Muscle layer of colon (tissue), 2 donors: ENCODE results near the gene GOLM1.
"Not testable (repeated sequence)": the region's sequence is repeated elsewhere in the genome, so short reads cannot be mapped to it uniquely, and the experiment has no call there.

Experiments used
- H3K27ac ChIP-seq: one replicate; pipeline ENCODE4 v1.7.0; 2013; ENCODE audit warnings: low read depth, mild to moderate bottlenecking, low read length, moderate library complexity
- H3K27me3 ChIP-seq, 2 donors: one replicate each; pipeline ENCODE4 v1.7.0; 2013; ENCODE audit warnings: low read length in 2 of 2, mild to moderate bottlenecking in 2 of 2; ENCODE audit not compliant: insufficient read depth in 2 of 2, control insufficient read depth in 1 of 2
- H3K36me3 ChIP-seq: one replicate; pipeline ENCODE4 v1.7.0; 2013; ENCODE audit warnings: mild to moderate bottlenecking, low read length; ENCODE audit not compliant: insufficient read depth
- H3K4me1 ChIP-seq: one replicate; pipeline ENCODE4 v1.7.0; 2013; ENCODE audit warnings: mild to moderate bottlenecking, low read length; ENCODE audit not compliant: insufficient read depth
- H3K4me3 ChIP-seq, 2 donors: one replicate each; pipeline ENCODE4 v1.7.0; 2013; ENCODE audit warnings: low read length in 2 of 2, low read depth in 1 of 2, mild to moderate bottlenecking in 1 of 2, moderate library complexity in 1 of 2
- H3K9ac ChIP-seq: one replicate; pipeline ENCODE4 v1.7.0; 2013; ENCODE audit warnings: low read length
- H3K9me3 ChIP-seq: one replicate; pipeline ENCODE4 v1.7.0; 2013; ENCODE audit warnings: mild to moderate bottlenecking, low read length
- donor health status: abdominal sarcoma.
- donor health status: Adenocarcinoma of cecum.

The GOLM1 gene

DNA sequence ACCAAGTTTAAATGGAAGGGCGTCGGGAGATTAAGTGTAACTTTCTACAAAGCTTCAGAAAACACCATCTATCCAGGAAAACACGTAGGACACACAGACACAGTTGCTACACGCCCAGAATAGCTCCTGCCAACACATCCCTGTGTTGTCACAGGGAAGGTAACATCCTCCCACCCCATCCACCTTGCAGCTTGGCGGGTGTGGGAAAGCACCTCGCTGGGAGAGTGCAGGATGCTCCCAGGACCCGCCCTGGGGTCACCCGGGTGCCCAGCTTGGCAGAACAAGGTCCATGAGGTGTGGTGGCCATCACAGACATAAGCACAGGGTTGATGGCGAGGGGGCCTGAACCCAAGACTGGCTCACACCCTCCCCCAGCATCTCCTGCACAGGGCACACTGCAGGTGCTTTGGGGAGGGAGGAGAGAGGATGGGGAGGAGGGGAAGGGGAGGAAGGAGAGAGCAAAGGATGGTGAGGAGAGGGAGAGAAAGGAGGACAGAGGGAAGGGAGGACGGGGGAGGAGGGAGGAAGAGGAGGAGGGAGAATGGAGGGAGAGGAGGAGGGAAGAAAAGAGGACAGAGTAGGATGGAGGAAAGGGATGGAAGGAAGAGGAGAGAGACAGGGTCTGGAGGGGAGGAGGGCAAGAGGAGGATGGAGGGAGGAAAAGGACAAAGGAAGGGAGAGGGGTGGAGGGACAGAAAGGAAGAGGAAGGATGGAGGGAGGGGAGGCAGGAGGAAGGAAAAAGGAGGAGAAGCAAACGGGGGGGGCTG, 37.2 kb downstream of the GOLM1 start:
- Histone ChIP-seq H3K27me3 (no peaks in the 10 kb centered on the region), H3K9me3 (no peaks in the 10 kb centered on the region), H3K9ac (no peak overlapping the region), H3K27ac (no peak overlapping the region), H3K4me1 (no peaks in the 10 kb centered on the region), H3K36me3 (no peaks in the 10 kb centered on the region), H3K4me3 (no peak overlapping the region)

DNA sequence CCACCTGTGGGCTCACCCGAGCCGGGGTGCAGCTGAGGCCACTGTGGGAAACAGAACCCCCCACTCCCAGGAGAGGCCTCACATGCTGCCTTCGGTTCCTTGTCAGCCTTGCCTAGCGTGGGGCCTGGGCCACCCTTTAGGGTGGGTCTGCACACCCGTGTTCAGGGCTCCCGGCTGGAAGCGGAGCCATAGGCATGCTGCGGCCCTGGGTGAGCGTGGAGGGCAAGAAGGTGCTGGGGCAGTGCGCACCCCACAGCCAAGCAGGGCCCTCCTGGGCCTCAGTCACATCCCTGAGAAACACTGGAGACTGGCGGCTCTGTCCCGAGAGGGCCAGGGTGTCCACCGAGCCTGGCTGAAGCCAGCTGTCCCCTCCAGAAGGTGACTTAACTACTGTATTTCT, 41.9 kb downstream of the GOLM1 start:
- no peak overlapping the region for H3K27ac ChIP-seq
- H3K27me3 ChIP-seq: no peaks in the 10 kb centered on the region
- no peaks in the 10 kb centered on the region for H3K9me3 ChIP-seq
- no peaks in the 10 kb centered on the region for H3K36me3 ChIP-seq
- no peak overlapping the region for H3K9ac ChIP-seq
- H3K4me3 ChIP-seq: no peak overlapping the region
- H3K4me1 ChIP-seq: no peaks in the 10 kb centered on the region

DNA sequence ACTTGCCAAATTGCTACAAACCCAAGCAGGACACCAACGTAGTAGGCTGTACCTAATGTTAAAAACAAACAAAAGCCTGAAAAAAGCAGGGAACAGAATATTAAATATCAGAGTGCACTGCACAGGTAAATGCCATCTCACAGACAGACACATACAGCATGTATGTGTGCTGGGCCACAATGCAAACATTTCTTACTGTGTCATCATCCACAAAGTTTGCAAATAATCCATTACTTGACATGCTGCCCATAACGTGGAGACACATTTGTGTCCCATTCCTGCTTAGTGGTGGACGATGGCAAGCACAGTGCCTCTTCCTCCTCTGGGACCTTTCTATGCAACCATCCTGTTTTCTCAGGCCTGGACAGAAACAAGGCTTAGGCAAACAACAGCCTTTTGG, 44.7 kb downstream of the GOLM1 start:
- H3K36me3 ChIP-seq: no peaks in the 10 kb centered on the region
- H3K4me1 ChIP-seq: no peaks in the 10 kb centered on the region
- H3K9me3 ChIP-seq: no peaks in the 10 kb centered on the region
- no peak overlapping the region for H3K9ac ChIP-seq
- H3K4me3 ChIP-seq: no peak overlapping the region
- H3K27me3 ChIP-seq: no peaks in the 10 kb centered on the region
- no peak overlapping the region for H3K27ac ChIP-seq

DNA sequence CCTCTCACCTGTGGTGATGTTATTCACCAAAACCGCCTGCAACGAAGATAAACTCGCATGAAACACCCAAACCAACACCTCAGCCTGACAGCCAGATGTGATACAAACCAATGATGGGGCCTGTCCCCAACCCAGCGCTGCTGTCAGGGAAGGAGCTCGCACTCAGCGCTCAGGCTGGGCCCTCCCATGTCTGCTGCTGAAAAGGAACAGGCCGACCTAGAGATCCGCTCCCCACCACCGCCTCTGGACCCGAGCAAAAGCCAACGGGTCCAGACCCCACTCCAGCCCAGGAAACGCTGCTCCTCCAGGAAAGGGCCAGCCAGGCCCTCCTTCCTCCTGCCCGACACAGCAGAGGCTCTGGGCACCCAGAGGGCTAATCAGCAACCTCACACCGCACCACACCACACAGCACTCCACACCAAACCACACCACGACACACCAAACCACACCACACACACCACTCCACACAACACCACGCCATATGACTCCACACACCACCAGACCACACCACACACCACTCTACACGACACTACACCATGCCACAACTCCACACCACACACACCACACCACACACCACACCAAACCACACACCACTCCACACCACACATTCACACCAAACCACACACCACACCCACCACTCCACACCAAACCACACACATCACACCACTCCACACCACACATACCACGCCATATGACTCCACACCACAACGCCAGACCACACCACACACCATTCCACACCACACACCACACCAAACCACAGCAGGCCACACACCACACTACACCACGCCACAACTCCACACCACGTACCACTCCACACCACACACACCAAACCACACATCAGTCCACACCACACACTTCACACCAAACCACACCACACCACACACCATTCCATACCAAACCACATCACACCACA, 46.5 kb downstream of the GOLM1 start:
- Histone ChIP-seq H3K9ac (no peak overlapping the region), H3K27ac (no peak overlapping the region), H3K4me3 (no peak overlapping the region), H3K27me3 (no peaks in the 10 kb centered on the region), H3K36me3 (no peaks in the 10 kb centered on the region), H3K9me3 (no peaks in the 10 kb centered on the region), H3K4me1 (no peaks in the 10 kb centered on the region)

DNA sequence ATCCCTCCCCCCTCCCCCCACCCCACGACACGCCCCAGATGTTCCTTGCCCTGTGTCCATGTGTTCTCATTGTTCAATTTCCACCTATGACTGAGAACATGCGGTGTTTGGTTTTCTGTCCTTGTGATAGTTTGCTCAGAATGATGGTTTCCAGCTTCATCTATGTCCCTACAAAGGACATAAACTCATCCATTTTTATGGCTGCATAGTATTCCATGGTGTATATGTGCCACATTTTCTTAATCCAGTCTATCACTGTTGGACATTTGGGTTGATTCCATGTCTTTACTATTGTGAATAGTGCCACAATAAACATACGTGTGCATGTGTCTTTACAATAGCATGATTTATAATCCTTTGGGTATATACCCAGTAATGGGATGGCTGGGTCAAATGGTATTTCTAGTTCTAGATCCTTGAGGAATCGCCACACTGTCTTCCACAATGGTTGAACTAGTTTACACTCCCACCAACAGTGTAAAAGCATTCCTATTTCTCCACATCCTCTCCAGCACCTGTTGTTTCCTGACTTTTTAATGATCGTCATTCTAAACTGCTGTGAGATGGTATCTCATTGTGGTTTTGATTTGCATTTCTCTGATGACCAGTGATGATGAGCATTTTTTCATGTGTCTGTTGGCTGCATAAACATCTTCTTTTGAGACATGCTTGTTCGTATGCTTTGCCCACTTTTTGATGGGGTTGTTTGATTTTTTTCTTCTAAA, 51.2 kb downstream of the GOLM1 start:
- not testable (repeated sequence) for H3K9ac ChIP-seq, H3K27me3 ChIP-seq, H3K27ac ChIP-seq, H3K9me3 ChIP-seq, H3K36me3 ChIP-seq, H3K4me3 ChIP-seq, H3K4me1 ChIP-seq

DNA sequence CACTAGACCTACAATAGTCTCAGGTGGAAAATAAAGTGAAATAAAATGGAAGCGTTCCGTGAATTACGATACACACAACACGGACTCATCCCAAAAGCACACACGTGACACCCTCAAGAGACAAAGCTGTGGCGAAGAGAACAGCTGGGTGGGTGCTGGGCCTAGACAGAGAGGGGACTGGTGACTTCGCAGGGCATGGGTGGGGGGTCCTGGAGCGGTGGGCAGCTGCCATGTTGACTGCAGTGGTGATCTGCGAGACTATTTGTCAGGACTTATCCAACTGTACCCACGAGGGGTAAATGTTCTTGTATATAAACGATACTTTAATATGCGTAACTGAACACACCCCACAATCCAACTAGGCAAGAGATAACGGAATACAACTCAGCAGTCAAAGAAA, 52.0 kb downstream of the GOLM1 start:
- Histone ChIP-seq H3K36me3 (no peaks in the 10 kb centered on the region), H3K4me1 (no peaks in the 10 kb centered on the region), H3K4me3 (no peak overlapping the region), H3K9ac (no peak overlapping the region), H3K9me3 (no peaks in the 10 kb centered on the region), H3K27ac (no peak overlapping the region), H3K27me3 (no peaks in the 10 kb centered on the region)

DNA sequence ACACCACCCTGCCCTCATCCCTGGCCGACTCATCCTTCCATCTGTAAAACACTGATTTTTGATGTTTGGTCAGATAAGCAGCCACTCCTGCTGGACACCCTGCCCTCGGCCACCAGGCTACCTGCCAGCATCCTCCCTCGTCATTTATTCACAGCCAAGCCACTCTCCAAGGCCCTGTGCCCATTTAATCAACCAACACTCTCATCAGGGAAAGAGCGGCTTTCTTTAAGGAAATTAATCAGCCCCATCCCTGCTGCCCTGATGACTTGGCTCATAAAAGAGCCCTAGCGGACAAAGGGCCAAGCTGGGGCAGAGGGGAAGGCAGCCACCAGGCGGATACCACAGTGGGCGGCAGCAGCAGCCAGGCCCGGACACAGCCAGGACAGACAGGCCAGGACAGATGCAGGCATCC, 52.4 kb downstream of the GOLM1 start:
- H3K27me3 ChIP-seq: no peaks in the 10 kb centered on the region
- no peak overlapping the region for H3K9ac ChIP-seq
- no peaks in the 10 kb centered on the region for H3K9me3 ChIP-seq
- H3K4me3 ChIP-seq: no peak overlapping the region
- no peaks in the 10 kb centered on the region for H3K36me3 ChIP-seq
- H3K27ac ChIP-seq: no peak overlapping the region
- H3K4me1 ChIP-seq: no peaks in the 10 kb centered on the region

DNA sequence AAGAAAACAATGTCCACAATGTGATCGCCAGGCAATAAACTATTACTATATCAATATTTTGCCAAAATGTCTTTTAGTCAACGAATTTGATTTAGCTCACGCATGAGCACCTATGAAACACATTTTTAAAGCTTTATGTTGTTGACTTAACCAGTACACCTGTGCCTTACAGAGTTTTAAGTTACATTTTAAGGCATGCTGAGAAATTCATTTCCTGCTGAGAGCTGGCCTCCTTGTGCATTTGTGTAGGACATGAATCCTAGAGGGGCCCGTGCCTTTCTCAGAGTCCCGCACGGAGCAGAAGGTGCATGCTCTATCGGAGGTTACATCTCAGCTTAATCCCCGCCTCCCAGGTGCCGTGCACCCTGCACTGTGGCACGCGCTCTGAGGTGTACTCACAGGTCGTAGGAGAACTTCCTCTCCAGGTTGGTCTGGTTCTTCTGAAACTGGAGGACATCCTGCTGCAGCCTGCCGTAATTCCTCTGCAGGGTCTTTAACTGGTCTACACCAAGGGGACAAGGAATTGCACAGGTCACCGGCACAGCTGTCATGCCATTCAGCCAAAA, 53.2 kb downstream of the GOLM1 start:
- Histone ChIP-seq H3K9me3 (no peaks in the 10 kb centered on the region), H3K4me3 (no peak overlapping the region), H3K9ac (no peak overlapping the region), H3K36me3 (no peaks in the 10 kb centered on the region), H3K4me1 (peaks cover 6% of the 10 kb centered on the region), H3K27me3 (no peaks in the 10 kb centered on the region), H3K27ac (no peak overlapping the region)

DNA sequence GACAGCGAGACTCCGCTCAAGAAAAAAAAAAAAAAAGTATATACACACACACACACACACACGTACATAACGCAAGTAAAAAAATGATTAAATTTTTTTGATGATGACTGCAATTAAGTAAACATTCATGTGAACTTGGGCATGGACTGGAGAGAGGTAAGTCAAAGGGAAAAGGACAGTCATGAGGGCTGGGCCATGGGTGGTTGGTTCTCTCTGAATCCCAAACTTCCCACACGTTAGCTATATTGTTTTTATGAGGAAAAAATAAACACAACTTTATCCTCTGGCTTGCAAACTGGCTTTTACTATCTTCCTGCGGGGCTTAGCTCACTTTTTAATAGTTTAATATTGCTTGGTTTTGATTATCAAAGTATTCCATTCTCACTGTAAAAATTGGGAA, 53.7 kb downstream of the GOLM1 start:
- H3K4me1 ChIP-seq: peaks cover 10% of the 10 kb centered on the region
- no peak overlapping the region for H3K27ac ChIP-seq
- no peaks in the 10 kb centered on the region for H3K9me3 ChIP-seq
- no peaks in the 10 kb centered on the region for H3K27me3 ChIP-seq
- no peak overlapping the region for H3K9ac ChIP-seq
- no peaks in the 10 kb centered on the region for H3K36me3 ChIP-seq
- H3K4me3 ChIP-seq: no peak overlapping the region

DNA sequence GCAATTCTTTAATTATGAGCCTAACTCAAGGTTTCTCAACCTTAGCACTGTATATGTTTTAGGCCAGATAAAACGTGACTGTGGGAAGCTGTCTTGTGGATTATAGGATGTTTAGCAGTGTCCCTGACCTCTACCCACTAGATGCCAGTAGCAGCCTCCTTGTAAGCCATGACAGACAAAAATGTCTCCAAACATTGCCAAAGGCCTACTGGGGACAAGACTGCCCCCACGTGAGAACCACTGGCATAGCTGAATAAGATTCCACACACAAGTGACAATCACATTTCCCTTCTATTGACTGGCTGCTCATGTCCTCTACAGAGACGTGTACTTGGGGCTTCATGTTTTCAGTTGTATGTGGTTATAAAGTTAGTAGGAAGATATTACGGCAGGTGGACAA, 55.4 kb downstream of the GOLM1 start:
- Histone ChIP-seq H3K27ac (no peak overlapping the region), H3K4me1 (peaks cover 12% of the 10 kb centered on the region), H3K36me3 (no peaks in the 10 kb centered on the region), H3K27me3 (no peaks in the 10 kb centered on the region), H3K9ac (no peak overlapping the region), H3K4me3 (no peak overlapping the region), H3K9me3 (no peaks in the 10 kb centered on the region)

DNA sequence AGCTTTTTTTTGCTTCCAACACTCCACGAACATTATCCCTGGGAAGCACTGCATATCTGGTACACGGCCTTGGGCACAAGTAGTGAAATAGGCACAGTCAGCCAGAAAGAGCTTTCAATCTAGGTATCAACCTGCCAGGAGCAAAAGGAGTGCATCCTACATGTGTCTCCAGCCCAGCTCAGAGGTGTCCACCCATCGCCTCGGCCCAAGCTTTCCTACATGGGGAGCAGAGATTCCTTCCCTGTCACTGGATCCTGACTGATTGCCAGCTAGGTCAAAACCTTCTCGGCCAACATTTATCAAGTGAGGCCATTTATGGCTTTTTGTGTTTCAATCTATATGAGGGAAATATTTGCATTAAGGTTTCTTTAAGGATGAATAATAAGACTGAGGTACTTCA, 55.8 kb downstream of the GOLM1 start:
- Histone ChIP-seq H3K27me3 (no peaks in the 10 kb centered on the region), H3K27ac (no peak overlapping the region), H3K9ac (no peak overlapping the region), H3K36me3 (no peaks in the 10 kb centered on the region), H3K4me1 (peaks cover 12% of the 10 kb centered on the region), H3K9me3 (no peaks in the 10 kb centered on the region), H3K4me3 (no peak overlapping the region)
